Measurements from ENCODE around the gene WDR13. TPM values are rescaled to one million over a fixed set of nuclear protein-coding genes. Genes with fewer than 3 reads are reported as not detected.

Gene WDR13
- total RNA-seq, 3 donors from 2014 or later (not counting 1 experiment from before 2014, with no cell fraction given): 52.5 to 62.9 (median 60.2) TPM

- TF ChIP-seq, protein P1, sequence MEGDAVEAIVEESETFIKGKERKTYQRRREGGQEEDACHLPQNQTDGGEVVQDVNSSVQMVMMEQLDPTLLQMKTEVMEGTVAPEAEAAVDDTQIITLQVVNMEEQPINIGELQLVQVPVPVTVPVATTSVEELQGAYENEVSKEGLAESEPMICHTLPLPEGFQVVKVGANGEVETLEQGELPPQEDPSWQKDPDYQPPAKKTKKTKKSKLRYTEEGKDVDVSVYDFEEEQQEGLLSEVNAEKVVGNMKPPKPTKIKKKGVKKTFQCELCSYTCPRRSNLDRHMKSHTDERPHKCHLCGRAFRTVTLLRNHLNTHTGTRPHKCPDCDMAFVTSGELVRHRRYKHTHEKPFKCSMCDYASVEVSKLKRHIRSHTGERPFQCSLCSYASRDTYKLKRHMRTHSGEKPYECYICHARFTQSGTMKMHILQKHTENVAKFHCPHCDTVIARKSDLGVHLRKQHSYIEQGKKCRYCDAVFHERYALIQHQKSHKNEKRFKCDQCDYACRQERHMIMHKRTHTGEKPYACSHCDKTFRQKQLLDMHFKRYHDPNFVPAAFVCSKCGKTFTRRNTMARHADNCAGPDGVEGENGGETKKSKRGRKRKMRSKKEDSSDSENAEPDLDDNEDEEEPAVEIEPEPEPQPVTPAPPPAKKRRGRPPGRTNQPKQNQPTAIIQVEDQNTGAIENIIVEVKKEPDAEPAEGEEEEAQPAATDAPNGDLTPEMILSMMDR (IDR thresholded peaks at IDR 0.05): no peak
- Histone ChIP-seq H3K9me3 (ENCODE audit: control insufficient read depth, insufficient read depth, low read length) (no peaks in the 10 kb centered on the region), H3K27me3 (ENCODE audit: control insufficient read depth, insufficient read depth, low read length) (no peaks in the 10 kb centered on the region), H3K36me3 (ENCODE audit: control insufficient read depth, insufficient read depth, low read length) (peaks cover 38% of the 10 kb centered on the region), H3K4me1 (ENCODE audit: control insufficient read depth, insufficient read depth, low read length) (no peaks in the 10 kb centered on the region), H3K27ac (ENCODE audit: low read length) (no peak overlapping the region), H3K4me3 (ENCODE audit: low read length) (no peak overlapping the region)
- H3K4me1 Mint-ChIP-seq: peaks cover 0 to 7% of the 10 kb centered on the region in 2 donors
- no peak overlapping the region for H3K4me3 Mint-ChIP-seq
- no peaks in the 10 kb centered on the region for H3K9me3 Mint-ChIP-seq
- no peaks in the 10 kb centered on the region for H3K36me3 Mint-ChIP-seq
- ATAC-seq: no peak
- no peak for DNase-seq
- intact Hi-C loops (cut with micrococcal nuclease): no loop called here
- H3K27me3 Mint-ChIP-seq (ENCODE audit: low read depth in 2 of 2): no peaks in the 10 kb centered on the region
- 92% methylated on average over 24 of the region's 24 CpGs for WGBS (ENCODE audit: insufficient coverage)
- no peak overlapping the region for H3K27ac Mint-ChIP-seq
Observed at GRCh38 chrX:48559636-48560035, 37.7 kb upstream of the WDR13 start.

DNA sequence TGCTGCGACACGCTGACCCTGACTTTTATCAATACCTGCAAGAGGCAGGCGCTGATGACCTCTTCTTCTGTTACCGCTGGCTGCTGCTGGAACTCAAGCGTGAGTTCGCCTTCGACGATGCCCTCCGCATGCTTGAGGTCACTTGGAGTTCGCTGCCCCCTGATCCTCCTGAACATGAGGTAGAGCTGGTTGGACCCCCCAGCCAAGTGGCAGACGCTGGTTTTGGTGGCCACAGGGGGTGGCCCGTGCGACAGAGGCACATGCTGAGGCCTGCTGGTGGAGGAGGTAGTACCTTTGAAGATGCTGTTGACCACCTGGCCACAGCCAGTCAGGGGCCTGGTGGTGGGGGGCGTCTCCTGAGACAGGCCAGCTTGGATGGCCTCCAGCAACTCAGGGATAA is 37.2 kb upstream of the WDR13 start:
- H3K36me3 Mint-ChIP-seq: no peaks in the 10 kb centered on the region
- no peak for ATAC-seq
- Histone ChIP-seq H3K27ac (ENCODE audit: low read length) (no peak overlapping the region), H3K36me3 (ENCODE audit: control insufficient read depth, insufficient read depth, low read length) (peaks cover 34% of the 10 kb centered on the region), H3K27me3 (ENCODE audit: control insufficient read depth, insufficient read depth, low read length) (no peaks in the 10 kb centered on the region), H3K4me1 (ENCODE audit: control insufficient read depth, insufficient read depth, low read length) (no peaks in the 10 kb centered on the region), H3K4me3 (ENCODE audit: low read length) (no peak overlapping the region), H3K9me3 (ENCODE audit: control insufficient read depth, insufficient read depth, low read length) (no peaks in the 10 kb centered on the region)
- intact Hi-C loops (cut with micrococcal nuclease): no loop called here
- TF ChIP-seq, protein P1 (IDR thresholded peaks at IDR 0.05): no peak
- no peak overlapping the region for H3K4me3 Mint-ChIP-seq
- no peak for DNase-seq
- H3K4me1 Mint-ChIP-seq: peaks cover 0 to 3% of the 10 kb centered on the region in 2 donors
- no peak overlapping the region for H3K27ac Mint-ChIP-seq
- no peaks in the 10 kb centered on the region for H3K27me3 Mint-ChIP-seq (ENCODE audit: low read depth in 2 of 2)
- 89% methylated on average over 14 of the region's 14 CpGs for WGBS (ENCODE audit: insufficient coverage)
- no peaks in the 10 kb centered on the region for H3K9me3 Mint-ChIP-seq

- DNase-seq: no peak
- H3K27me3 ChIP-seq (ENCODE audit: control insufficient read depth, insufficient read depth, low read length): no peaks in the 10 kb centered on the region
- 99% methylated on average over 9 of the region's 12 CpGs for WGBS (ENCODE audit: insufficient coverage)
- Mint-ChIP-seq H3K36me3 (no peaks in the 10 kb centered on the region), H3K4me3 (no peak overlapping the region), H3K4me1 (peaks cover 0 to 3% of the 10 kb centered on the region in 2 donors), H3K27ac (no peak overlapping the region), H3K9me3 (no peaks in the 10 kb centered on the region), H3K27me3 (ENCODE audit: low read depth in 2 of 2) (no peaks in the 10 kb centered on the region)
- H3K4me1 ChIP-seq (ENCODE audit: control insufficient read depth, insufficient read depth, low read length): no peaks in the 10 kb centered on the region
- TF ChIP-seq, protein P1 (IDR thresholded peaks at IDR 0.05): no peak
- intact Hi-C loops (cut with micrococcal nuclease): no loop called here
- no peaks in the 10 kb centered on the region for H3K9me3 ChIP-seq (ENCODE audit: control insufficient read depth, insufficient read depth, low read length)
- no peak overlapping the region for H3K27ac ChIP-seq (ENCODE audit: low read length)
- ATAC-seq: no peak
- H3K4me3 ChIP-seq (ENCODE audit: low read length): no peak overlapping the region
- peaks cover 31% of the 10 kb centered on the region for H3K36me3 ChIP-seq (ENCODE audit: control insufficient read depth, insufficient read depth, low read length)
Observed at GRCh38 chrX:48560681-48561080, 36.6 kb upstream of the WDR13 start.

GRCh38 chrX:48569958-48570357 is 27.3 kb upstream of the WDR13 start:
- no peak overlapping the region for H3K27ac Mint-ChIP-seq
- Histone ChIP-seq H3K27me3 (ENCODE audit: control insufficient read depth, insufficient read depth, low read length) (no peaks in the 10 kb centered on the region), H3K9me3 (ENCODE audit: control insufficient read depth, insufficient read depth, low read length) (no peaks in the 10 kb centered on the region), H3K4me3 (ENCODE audit: low read length) (no peak overlapping the region), H3K4me1 (ENCODE audit: control insufficient read depth, insufficient read depth, low read length) (peaks cover 11% of the 10 kb centered on the region), H3K27ac (ENCODE audit: low read length) (no peak overlapping the region), H3K36me3 (ENCODE audit: control insufficient read depth, insufficient read depth, low read length) (no peaks in the 10 kb centered on the region)
- no CpG with 5 or more reads among the region's 1 CpG for WGBS (ENCODE audit: insufficient coverage)
- H3K4me3 Mint-ChIP-seq: no peak overlapping the region
- no peaks in the 10 kb centered on the region for H3K36me3 Mint-ChIP-seq
- ATAC-seq (no peak), DNase-seq (no peak)
- peaks cover 6 to 12% of the 10 kb centered on the region in 2 donors for H3K4me1 Mint-ChIP-seq
- H3K9me3 Mint-ChIP-seq: no peaks in the 10 kb centered on the region
- H3K27me3 Mint-ChIP-seq (ENCODE audit: low read depth in 2 of 2): no peaks in the 10 kb centered on the region
- TF ChIP-seq, protein P1 (IDR thresholded peaks at IDR 0.05): no peak
- intact Hi-C loops (cut with micrococcal nuclease): no loop called here

Data from natural killer cell (primary cell).